Measurements from ENCODE around the gene TMEM169.

DNA sequence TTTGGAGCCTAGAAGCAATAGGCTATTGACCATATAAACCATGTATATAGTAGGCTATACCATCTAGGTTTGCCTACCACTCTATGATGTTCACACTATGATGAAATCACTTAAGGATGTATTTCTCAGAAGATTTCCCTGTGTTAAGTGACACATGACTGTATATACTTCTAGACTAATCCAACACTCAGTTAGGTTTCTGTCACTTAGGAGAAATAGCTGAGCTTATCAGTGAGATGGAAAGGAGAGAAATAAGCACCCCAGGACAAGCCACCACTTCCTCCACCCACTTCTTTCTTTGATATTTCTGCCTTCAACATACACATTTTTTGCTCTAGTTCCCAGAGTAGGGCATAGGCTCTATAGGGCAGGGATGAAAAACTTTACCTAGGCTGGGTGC lies 7.9 kb upstream of the TMEM169 start:
- TF ChIP-seq, protein P1, sequence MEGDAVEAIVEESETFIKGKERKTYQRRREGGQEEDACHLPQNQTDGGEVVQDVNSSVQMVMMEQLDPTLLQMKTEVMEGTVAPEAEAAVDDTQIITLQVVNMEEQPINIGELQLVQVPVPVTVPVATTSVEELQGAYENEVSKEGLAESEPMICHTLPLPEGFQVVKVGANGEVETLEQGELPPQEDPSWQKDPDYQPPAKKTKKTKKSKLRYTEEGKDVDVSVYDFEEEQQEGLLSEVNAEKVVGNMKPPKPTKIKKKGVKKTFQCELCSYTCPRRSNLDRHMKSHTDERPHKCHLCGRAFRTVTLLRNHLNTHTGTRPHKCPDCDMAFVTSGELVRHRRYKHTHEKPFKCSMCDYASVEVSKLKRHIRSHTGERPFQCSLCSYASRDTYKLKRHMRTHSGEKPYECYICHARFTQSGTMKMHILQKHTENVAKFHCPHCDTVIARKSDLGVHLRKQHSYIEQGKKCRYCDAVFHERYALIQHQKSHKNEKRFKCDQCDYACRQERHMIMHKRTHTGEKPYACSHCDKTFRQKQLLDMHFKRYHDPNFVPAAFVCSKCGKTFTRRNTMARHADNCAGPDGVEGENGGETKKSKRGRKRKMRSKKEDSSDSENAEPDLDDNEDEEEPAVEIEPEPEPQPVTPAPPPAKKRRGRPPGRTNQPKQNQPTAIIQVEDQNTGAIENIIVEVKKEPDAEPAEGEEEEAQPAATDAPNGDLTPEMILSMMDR (IDR thresholded peaks at IDR 0.05; ENCODE audit: low read depth, low read length, poor library complexity, severe bottlenecking) = no peak
- TF ChIP-seq EZH2phosphoT487 (IDR thresholded peaks at IDR 0.05; ENCODE audit: borderline replicate concordance, low read length) = no peak
